Aorta (tissue), 5 donors: ENCODE measurements around the gene MPPED1. TPM values are rescaled to one million over a fixed set of nuclear protein-coding genes. Genes with fewer than 3 reads are reported as not detected.

ENCODE experiments used
- ATAC-seq: fragments of 200-7000 bp; cut with Tn5 transposase; one replicate; pipeline ENCODE4 v1.9.1; 2022; ENCODE audit warnings: moderate library complexity; ENCODE audit not compliant: low FRiP score
- DNase-seq, 2 donors: peaks; one replicate each; pipeline ENCODE4 v3.0.0-alpha.2; 2020
- H3K27ac ChIP-seq, 2 donors: one replicate each; pipeline ENCODE4 v1.5.1; 2013; ENCODE audit warnings: low read length in 2 of 2, mild to moderate bottlenecking in 2 of 2, moderate library complexity in 2 of 2, control low read depth in 1 of 2, inconsistent platforms in 1 of 2, low read depth in 1 of 2
- H3K27me3 ChIP-seq, 2 donors: one replicate each; pipeline ENCODE4 v1.6.1; 2013; ENCODE audit warnings: control low read depth in 1 of 2, low read length in 1 of 2, mild to moderate bottlenecking in 1 of 2, moderate library complexity in 1 of 2; ENCODE audit not compliant: insufficient read depth in 2 of 2, control insufficient read depth in 1 of 2
- H3K36me3 ChIP-seq, 2 donors: one replicate each; pipeline ENCODE4 v1.6.1; 2013; ENCODE audit warnings: control low read depth in 1 of 2, low read length in 1 of 2, mild to moderate bottlenecking in 1 of 2; ENCODE audit not compliant: insufficient read depth in 2 of 2, control insufficient read depth in 1 of 2
- H3K4me1 ChIP-seq, 2 donors: one replicate each; pipeline ENCODE4 v1.6.1; 2013; ENCODE audit warnings: low read length in 2 of 2, control low read depth in 1 of 2, mild to moderate bottlenecking in 1 of 2, moderate library complexity in 1 of 2; ENCODE audit not compliant: insufficient read depth in 2 of 2, control insufficient read depth in 1 of 2
- H3K4me3 ChIP-seq, 2 donors: one replicate each; pipeline ENCODE4 v1.5.1; 2013; ENCODE audit warnings: low read length in 2 of 2, control low read depth in 1 of 2, mild to moderate bottlenecking in 1 of 2
- H3K9me3 ChIP-seq: one replicate; pipeline ENCODE4 v1.6.1; 2013; ENCODE audit warnings: mild to moderate bottlenecking, low read length; ENCODE audit not compliant: control insufficient read depth
- WGBS, 2 donors: extraction: QIAGEN DNeasy Blood & Tissue Kit; methylation state at CpG; one replicate each; pipeline ENCODE4 v1.1.7; 2013; 5-methylcytosine and 5-hydroxymethylcytosine counted together
- intact Hi-C, 2 donors: fragments of 100-400 bp; cut with DNase I; formaldehyde crosslinking; loops; one replicate each; pipeline versions ENCODE4 v1.14.2 to v1.15.0; 2022
- polyA plus RNA-seq, 2 donors: library from polyadenylated mRNA; stranded (reverse); fragments of 200-250 nt; gene quantifications; one replicate each; pipeline ENCODE4 v1.2.3, GENCODE V29; 2013
- total RNA-seq, 2 donors: library from RNA; stranded (reverse); fragmentation: NEBNext Ultra II Directional; extraction: Animal tissue kit (Norgen Biotek cat#: 25700); gene quantifications; one replicate each; pipeline ENCODE4 v1.2.1, GENCODE V29; 2021
- donor health status: healthy with polysubstance abuse.
- donor health status: Bipolar disorder and iron deficiency.
- donor health status: DM: no; HTN: no; CAD: no.
- donor health status: DM: no; HTN: no; CAD: no.
- donor health status: DM: yes; HTN: yes; CAD: no.

MPPED1 gene
- total and polyA plus RNA-seq, 4 donors = not detected

DNA sequence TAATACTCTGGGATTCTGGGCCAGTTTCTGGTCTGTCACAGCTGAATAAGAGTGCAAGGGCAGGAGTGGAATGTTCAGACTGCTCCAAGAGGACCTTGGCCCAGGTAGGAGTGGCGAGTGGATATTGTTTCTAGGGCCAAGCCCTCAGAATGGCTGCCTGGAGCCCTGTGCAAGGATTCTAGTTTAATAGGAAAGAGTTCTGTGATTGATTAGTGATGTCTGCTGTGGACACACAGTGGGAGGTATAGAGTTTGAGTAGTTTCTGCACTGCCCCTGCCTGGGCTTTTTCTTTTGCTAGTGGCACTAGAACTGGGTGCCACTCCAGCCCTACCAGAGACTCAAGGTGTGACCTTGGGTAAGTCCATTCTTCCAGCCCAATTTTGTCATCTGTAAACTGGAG lies 9.7 kb upstream of the MPPED1 start:
- Histone ChIP-seq H3K36me3 (no peaks in the 10 kb centered on the region), H3K27me3 (no peaks in the 10 kb centered on the region), H3K4me1 (no peaks in the 10 kb centered on the region), H3K27ac (no peak overlapping the region), H3K9me3 (no peaks in the 10 kb centered on the region), H3K4me3 (no peak overlapping the region)
- 62 to 67% methylated on average over 1 of the region's 1 CpG for WGBS, 2 donors
- intact Hi-C loops = no loop called here
- peak in 1 of 2 donors; percentile 11 for DNase-seq
- no peak for ATAC-seq

- Histone ChIP-seq H3K27ac (no peak overlapping the region), H3K4me1 (no peaks in the 10 kb centered on the region), H3K27me3 (no peaks in the 10 kb centered on the region), H3K9me3 (no peaks in the 10 kb centered on the region), H3K36me3 (no peaks in the 10 kb centered on the region), H3K4me3 (no peak overlapping the region)
- DNase-seq (peak; percentile 33 to 45), ATAC-seq (no peak)
- intact Hi-C loops = no loop called here
- 74 to 79% methylated on average over 15 of the region's 15 CpGs for WGBS, 2 donors
Observed at GRCh38 chr22:43404673-43405385, 7.0 kb upstream of the MPPED1 start.

DNA sequence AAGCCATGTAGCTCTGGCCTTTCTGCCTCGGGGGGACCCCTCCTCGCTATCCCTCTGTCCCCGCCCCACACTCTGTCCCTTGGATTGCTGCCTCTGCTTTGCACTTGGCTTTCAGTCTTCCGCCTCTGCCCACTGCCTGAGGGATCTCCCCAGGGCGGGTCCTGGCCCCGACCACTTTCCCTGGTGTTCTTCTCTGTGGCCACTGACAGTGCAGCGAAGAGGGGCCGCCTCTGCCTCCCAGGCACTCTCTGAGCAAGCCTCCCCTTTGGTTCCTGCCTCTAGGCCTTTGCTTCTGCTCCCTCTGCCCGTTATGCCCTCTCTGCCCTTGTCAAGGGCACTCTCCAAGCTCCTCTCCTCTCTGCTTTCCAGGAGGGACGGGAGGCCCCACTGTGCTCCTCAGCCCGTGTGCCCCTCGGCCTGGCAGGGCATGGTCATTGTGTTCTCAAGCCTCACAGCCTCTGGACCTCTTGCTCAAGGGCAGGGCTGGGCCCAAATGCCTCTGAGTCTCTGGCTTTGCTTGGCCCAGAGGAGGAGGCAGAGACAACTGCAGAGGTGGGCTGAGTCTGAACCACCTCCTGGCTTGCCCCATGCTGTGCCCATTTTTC lies 5.5 kb upstream of the MPPED1 start:
- H3K27me3 ChIP-seq = no peaks in the 10 kb centered on the region
- DNase-seq (no peak), ATAC-seq (no peak)
- no peaks in the 10 kb centered on the region for H3K36me3 ChIP-seq
- intact Hi-C loops = no loop called here
- 76 to 80% methylated on average over 12 of the region's 12 CpGs for WGBS, 2 donors
- no peak overlapping the region for H3K27ac ChIP-seq
- no peaks in the 10 kb centered on the region for H3K4me1 ChIP-seq
- H3K9me3 ChIP-seq = no peaks in the 10 kb centered on the region
- no peak overlapping the region for H3K4me3 ChIP-seq

DNA sequence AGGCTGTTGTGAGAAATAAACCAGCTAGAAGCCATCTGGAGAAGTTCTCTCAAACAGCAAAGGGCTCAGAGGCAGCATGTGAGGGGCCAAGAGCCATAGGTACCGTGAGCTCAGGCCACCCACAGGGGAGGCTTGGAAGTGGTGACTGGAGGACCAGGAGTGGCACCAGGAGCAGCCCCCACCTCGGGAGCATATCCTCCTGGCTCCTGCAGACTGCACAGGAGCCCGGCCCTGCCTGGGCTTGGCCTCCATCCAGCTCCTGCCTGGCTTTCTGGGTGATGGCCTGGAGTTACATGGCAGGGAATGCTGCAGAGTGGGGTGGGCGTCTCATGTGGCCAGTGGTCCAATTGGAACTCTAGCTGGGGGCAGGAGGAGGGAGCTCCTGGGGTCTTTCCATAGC lies 4.2 kb upstream of the MPPED1 start:
- H3K4me3 ChIP-seq = no peak overlapping the region
- ATAC-seq = no peak
- no peaks in the 10 kb centered on the region for H3K4me1 ChIP-seq
- no peaks in the 10 kb centered on the region for H3K27me3 ChIP-seq
- 41 to 50% methylated on average over 4 of the region's 4 CpGs for WGBS, 2 donors
- H3K9me3 ChIP-seq = no peaks in the 10 kb centered on the region
- H3K27ac ChIP-seq = no peak overlapping the region
- no peaks in the 10 kb centered on the region for H3K36me3 ChIP-seq
- DNase-seq = peak in 1 of 2 donors; percentile 13
- intact Hi-C loops = no loop called here

DNA sequence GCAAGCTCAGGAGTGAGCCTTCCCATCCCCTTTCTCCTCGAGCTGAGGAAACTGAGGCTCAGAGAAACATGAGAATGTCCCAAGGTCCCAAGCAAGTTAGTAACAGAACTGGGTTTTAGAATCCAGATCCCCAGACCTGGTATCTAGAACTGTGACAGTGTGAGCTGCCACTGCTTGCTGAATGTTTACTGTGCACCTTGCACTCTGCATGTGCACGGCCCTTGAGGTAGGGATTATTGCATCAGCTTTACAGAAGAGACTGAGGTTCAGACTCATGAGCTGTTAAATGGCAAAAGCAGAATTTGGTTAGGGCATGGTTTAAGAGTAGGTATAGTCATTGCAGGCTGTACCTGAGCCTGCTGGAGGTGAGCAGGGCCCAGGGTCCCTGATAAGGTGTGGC lies 3.8 kb upstream of the MPPED1 start:
- intact Hi-C loops = no loop called here
- Histone ChIP-seq H3K9me3 (no peaks in the 10 kb centered on the region), H3K36me3 (no peaks in the 10 kb centered on the region), H3K27ac (no peak overlapping the region), H3K4me3 (no peak overlapping the region), H3K4me1 (no peaks in the 10 kb centered on the region), H3K27me3 (no peaks in the 10 kb centered on the region)
- no peak for ATAC-seq
- DNase-seq = peak in 1 of 2 donors; percentile 17
- 76 to 83% methylated on average over 2 of the region's 2 CpGs for WGBS, 2 donors

DNA sequence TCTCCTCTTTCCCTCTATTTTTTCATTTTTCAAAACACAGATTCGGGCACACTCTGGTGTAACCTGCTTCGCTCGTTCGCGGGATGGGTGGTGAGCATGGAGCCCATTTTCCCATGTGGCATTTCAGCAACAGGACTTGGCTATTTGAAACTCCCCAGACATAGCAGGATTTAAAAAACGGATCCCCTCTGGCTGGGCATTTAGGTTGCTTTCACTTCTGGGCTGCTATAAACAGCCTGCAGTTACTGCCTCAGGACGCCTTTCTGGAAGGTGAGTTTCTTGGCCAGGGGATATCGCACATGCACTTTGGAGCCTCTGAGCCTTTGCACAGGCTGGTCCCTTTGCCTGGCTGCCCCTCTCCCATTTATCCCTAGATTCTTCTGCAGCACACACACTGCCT lies 2.8 kb upstream of the MPPED1 start:
- Histone ChIP-seq H3K36me3 (no peaks in the 10 kb centered on the region), H3K27me3 (no peaks in the 10 kb centered on the region), H3K4me3 (no peak overlapping the region), H3K27ac (no peak overlapping the region), H3K4me1 (no peaks in the 10 kb centered on the region), H3K9me3 (no peaks in the 10 kb centered on the region)
- 70 to 74% methylated on average over 8 of the region's 8 CpGs for WGBS, 2 donors
- intact Hi-C loops = no loop called here
- ATAC-seq (no peak), DNase-seq (no peak)

DNA sequence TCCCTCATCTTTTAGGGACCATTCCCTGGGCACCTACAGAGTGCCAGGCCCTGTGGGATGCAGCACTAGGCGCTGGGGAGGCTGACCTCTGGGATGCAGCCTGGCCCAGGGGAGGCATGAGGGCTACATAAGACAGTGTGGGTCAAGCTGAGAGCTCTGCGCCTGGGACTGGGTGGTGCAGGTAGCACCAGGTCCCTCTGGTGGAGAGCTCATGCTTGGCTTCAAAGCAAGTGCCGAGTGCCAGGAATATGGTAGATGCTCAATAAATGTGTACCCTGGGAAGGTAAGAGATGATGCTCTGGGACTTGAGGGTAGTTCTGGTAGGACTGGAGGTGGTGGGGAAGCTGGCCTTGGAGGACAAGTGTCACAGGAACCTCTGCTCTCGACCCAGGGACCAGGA lies 2.0 kb upstream of the MPPED1 start:
- no peaks in the 10 kb centered on the region for H3K27me3 ChIP-seq
- no peak for DNase-seq
- no peaks in the 10 kb centered on the region for H3K4me1 ChIP-seq
- 60 to 63% methylated on average over 4 of the region's 4 CpGs for WGBS, 2 donors
- no peak overlapping the region for H3K27ac ChIP-seq
- no peak for ATAC-seq
- H3K4me3 ChIP-seq = no peak overlapping the region
- H3K36me3 ChIP-seq = no peaks in the 10 kb centered on the region
- no peaks in the 10 kb centered on the region for H3K9me3 ChIP-seq
- intact Hi-C loops = no loop called here

DNA sequence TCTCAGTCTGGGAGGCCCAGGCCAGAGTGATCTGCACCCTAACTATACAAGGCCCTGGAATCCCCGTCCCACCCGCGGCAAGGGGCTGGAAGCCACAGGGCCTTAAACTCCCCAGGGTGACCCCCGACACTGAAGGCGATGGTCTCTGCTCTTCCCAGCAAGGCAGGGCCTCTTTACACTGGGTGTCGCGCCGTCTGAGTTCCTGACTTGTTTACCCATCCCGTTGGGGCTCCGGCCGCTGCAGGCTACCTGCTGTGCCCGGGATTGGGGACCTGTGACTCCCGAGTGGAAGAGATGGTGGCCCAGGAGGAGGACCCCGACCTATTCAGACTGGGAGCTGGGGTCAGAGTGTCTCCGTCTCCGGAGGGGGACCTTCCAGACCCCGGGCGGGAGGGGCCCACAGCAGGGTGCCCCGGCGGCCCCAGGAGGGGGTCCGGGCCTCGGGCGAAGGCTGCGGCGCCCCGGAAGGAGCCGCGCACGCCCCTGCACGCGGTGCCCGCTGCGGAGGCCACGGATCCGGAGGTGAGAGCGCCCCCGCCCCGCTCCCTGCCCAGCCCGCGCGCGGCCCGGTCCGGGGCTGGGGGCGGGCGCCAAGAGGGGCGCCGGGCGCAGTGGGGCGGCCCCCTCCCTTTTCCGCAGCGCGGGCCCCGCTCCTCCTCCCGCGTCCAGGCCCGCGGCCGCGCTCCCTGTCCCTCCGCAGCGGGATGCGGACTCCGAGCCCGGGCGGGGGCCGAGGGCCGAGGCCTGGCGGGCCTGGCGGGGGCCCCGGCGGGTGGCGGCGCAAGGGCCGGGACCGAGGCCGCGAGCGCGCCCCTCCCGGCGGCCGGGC lies 560 bp upstream of the MPPED1 start:
- WGBS, 2 donors = 7 to 21% methylated on average over 26 to 83 of the region's 83 CpGs
- intact Hi-C loops = no loop called here
- Histone ChIP-seq H3K27me3 (no peaks in the 10 kb centered on the region), H3K36me3 (no peaks in the 10 kb centered on the region), H3K4me1 (no peaks in the 10 kb centered on the region), H3K9me3 (no peaks in the 10 kb centered on the region), H3K4me3 (no peak overlapping the region), H3K27ac (no peak overlapping the region)
- DNase-seq (no peak), ATAC-seq (no peak)
